Stimulated activated CD4-positive, alpha-beta T cell treated with anti-CD3 and anti-CD28 coated beads, Interleukin-12 subunit alpha, Interleukin-12 subunit beta, amount 100 ng/mL, for 48 hours (primary cell): ENCODE measurements around the gene KLK6.

Experiments used
- DNase-seq, 3 donors: peaks; one replicate each; pipeline ENCODE4 v3.0.0-alpha.2; 2020; ENCODE audit warnings: low read depth in 2 of 3, low spot score in 1 of 3

KLK6 gene

DNA sequence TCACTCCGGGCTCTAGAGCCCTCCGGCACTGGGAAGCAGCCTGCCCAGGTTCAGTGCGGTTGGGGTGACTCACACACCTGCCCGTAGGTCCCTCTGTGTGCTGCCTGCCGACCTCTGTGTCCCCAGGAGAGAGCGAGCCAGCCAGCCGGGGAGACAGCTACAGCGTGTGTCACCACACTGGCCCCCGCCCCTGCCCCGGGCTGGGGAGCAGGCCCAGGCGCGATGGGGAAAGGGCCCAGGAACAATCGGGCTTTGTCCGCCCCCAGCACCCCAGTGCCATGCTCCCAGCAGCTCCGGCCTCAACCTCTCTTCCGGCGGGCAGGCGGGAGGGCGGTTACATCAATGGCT lies at the start of gene KLK6:
TSS of gene KLK6 (minus strand) at position 179 of the 348 bp plus-strand sequence. CDS start 1,487 bp downstream, outside the sequence.
- DNase-seq, result no peak

DNA sequence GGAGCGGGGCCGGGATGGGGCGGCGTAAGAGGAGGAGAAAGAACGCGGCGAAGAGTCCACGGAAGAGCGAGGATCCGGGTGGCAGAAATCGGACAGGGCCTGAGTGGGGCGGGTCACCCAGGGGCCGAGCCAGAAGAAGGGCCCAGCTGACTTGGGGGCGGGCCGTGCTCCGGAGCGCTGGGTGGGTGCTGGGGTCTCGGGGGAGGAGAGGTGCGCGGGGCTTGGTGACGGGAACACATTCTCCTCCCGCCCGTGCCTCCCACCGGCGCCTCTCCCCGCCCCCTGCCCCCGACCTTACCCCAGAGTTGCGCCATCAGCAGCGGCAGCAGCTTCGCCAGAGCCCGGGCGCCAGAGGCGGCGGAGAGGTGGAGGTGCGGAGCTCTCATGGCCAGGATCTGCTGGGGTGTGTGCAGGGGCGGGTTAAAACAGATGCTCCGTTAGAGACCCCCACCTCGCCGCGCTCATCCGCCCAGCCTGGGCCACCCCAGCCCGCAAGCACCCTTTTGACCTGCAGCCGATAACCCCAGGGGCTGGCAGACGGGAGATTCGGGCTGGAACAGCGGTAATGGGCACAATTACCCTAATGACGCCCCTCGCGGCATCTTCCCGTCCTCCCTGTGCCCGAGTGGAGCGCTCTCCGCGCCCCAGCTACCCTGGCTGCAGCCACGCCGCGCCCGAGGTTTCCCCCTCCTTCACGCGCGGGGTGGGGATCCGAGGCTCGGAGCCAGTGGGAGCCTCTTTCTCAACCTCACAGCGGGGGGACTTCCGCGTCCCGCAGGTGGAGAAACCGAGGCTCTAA lies 49.6 kb upstream of the KLK6 start:
- no peak for DNase-seq

DNA sequence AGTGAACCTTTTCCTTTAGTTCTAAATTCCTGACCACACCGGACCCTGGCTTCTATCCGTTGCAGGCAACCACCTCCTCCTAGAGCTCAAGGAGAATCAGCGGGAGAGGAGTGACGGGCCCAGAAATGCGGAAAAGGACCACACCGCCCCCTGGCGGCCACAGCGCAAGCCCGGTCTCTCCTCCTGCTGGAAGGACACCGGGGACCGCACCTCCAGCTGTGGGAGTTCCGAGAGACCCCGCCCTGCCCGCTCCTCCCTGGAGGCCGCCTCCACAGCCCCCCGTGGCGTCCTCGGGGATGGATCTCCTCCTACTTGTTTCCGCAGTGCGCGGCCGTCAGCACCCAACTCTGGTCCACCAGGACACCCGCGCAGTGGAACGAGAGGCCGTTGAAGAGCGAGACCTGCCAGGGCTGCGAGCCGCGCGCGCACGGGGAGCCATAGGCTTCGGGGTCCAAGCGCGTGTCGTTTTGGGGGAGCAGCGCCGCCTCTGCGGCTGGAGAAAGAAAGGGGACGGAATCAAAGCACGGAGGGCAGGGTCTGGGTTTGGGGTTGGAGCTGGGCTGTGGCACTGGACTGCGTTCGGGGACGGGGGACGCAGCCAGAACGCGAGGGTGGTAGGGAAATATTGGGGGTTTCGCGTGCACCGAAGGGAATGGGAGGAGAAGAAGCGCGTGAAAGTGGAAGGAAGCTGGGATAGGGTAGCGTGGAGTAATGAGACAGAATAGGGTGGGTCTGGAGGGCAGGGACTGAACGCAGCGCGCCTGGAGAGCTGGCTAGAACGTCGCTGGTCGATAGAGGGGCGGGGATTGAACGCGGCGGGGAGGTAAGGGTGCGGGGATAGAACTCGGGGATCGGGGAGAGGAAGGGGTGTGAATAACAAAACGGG lies 47.6 kb upstream of the KLK6 start:
- peak; percentile 52 to 55 (median 53) for DNase-seq

DNA sequence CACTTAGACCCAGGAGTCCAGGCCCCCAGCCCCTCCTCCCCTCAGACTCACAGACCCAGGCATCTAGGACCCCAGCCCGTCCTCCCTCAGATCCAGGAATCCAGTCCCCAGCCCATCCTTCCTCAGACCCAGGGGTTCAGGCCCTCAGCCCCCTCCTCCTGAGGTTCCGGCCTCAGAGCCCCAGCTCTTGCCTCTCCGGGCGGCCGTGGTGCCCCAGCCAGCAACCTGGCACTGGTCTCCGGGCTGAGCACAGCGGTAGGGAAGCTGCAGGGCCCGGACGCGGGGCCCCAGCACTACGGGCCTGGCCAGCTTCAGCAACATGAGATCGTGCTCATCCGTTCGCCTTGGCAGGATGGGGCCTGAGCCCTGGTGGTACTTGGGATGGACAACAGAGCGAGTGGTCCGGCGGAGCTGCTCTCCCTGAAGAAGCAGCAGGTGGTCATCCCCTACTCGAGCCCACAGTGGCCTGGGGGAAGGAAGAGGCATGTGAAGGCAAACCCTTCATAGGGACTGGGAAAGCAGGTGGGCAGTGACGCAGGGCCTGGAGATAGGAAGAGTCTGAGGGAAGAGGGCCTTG lies 46.4 kb upstream of the KLK6 start:
- DNase-seq, result no peak

DNA sequence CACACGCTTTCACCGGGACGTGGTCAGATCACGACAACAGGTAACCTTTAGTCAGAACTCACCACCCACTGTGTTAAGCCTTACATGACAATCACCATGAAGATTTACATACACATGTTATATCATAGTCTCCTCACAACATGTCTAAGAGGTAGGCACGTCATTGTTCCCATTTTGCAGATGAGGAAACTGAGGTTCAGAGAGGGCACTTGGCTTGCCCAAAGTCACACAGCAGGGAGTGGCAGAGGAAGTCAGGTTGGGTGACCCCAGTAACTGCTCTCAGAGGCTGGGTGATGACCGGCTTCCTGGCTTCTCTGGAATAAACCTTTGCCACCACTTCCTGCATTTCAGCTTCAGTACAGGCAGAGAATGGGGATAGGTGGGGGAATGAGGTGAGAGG lies 44.9 kb upstream of the KLK6 start:
- no peak for DNase-seq

DNA sequence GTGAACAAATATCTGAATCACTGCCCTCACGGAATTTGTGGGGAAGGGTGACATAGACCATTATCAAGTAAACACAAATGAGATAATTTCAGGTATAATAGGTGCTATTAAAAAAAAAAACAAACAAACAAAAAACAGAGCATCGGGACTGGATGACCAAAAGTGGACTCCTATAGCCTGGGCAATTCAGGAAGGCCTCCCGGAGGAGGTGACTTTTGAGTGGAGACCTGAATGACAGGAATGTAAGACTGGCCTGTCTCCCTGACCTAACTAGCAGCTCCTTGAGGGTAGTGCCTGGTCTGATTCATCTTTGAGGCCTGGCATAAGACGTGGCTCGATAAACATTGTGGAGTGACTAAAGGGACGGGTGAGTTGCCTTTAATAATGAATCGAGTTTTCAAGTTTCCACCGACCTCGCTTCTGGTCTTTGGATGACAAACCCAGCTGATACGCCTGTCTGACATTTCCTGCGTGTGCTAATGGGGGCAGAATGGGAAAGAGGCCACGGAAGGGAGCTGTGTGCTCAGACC lies 43.3 kb upstream of the KLK6 start:
- no peak for DNase-seq

DNA sequence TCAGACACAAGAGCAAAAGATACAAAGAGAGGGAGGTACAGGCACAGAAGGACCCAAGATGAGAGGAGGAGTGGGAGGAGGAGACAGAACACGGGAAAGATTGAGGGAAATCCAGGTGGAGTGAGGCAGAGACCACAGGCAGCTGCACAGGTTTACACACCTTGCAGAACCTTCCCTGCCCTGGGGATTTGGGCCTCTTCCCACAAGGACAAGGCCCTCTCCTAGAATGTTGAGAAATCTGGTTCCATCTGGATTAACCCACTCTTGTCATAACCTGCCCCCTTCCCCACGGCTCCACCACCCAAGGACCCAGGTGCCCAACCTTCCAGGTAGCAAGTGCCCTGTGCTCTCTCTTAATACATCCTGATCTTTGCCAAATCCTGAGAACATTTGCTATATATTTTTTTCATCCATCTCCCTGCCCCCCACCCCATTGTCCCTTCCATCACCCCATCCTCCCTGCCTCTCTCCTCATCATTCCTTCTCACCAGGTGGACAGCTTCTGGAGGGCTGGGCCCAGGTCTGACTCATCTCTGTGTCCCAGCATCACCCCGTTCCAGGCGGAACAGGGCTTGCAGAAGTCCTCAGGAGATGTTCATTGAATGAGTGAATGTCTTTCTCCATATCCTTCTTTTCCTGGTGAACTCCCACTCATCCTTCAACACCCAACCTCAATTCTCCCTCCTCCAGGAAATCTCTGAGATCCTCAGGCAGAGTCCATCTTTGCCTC lies 40.8 kb upstream of the KLK6 start:
- no peak for DNase-seq

DNA sequence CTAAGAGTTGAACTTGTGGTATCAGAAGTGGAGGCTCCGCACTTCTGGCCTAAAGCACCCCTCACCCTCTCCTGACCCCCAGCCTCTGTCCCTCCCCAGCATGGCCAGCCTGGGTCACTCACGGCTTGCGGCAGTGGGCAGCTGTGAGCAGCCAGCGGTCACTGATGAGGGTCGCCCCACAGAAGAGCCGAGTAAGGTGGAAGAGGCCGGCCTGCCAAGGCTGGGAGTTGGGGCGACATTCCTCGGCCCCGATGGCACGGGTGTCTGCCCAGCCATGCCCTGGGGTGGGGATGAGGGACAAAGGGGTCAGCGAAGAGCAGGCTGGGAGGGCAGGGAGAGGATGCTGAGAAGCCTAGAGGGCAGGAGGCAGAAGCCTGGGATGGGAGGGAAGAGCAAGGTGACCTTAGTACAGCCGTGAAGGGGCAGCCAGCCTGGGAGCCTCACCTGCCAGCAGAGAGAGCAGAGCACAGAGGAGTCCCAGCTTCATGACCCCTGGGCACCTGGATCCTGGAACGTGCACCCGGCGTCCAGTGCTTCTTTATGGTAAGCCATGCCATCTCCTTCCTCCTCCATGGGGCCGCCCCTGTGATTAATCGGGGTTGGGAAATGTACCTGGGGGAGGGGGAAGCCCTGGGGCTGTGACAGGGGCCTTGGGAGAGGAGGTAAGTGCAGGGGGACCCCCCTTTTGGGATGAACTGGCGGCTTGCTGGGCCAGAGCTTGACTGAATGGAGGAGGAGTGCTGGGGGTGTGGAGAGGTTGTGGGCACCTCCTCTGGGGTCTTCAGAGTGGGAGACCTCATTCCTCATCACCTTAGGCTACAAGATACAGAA lies 39.9 kb upstream of the KLK6 start:
- DNase-seq, result no peak

DNA sequence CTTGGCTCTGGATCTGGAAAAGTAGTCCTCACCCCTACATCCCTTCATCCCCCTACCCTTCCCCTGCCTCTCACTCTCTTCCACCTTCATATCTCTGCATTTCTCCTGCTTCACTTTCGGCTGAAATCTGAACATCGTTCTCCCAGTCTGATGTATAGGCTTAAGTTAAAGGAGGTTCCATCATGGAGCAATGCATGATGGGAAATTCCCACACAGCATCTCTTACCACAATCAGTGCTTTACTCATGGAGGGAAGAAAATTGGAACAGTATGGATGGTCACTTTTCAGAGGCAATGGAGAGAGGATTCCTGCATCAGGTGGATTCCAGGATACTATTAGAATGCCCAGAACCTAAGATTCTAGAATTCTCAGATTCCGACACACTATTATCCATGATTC lies 38.1 kb upstream of the KLK6 start:
- DNase-seq, result no peak

DNA sequence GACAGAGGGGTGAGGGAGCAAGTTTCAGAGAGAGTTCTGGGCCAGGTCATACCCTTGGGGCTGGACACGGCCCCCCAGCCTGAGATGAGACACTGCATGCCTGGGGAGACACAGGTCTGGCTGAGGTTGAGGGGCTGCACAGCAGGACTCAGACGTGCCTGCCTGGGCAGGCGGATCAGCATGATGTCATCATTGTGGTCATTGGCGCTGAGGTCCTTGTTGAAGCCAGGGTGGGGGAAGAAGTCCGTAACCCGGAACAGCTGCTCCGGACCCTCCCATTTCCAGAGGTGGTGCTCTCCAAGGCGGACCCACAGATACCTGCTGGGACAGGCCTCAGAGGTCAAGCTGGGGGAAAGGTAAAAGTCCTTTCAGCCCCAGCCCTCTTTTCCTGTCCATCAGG lies 37.0 kb upstream of the KLK6 start:
- no peak for DNase-seq

DNA sequence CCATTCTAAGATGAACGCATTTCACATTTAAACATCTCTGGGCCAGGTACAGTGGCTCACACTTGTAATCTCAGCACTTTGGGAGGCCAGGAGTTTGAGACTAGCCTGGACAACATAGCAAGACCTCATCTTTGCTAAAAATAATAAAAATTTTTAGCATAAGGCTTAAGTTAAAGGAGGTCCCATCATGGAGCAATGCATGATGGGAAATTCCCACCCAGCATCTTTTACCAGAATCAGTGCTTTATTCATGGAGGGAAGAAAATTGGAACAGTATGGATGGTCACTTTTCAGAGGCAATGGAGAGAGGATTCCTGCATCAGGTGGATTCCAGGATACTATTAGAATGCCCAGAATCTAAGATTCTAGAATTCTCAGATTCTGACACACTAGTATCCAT lies 35.9 kb upstream of the KLK6 start:
- DNase-seq, result no peak

DNA sequence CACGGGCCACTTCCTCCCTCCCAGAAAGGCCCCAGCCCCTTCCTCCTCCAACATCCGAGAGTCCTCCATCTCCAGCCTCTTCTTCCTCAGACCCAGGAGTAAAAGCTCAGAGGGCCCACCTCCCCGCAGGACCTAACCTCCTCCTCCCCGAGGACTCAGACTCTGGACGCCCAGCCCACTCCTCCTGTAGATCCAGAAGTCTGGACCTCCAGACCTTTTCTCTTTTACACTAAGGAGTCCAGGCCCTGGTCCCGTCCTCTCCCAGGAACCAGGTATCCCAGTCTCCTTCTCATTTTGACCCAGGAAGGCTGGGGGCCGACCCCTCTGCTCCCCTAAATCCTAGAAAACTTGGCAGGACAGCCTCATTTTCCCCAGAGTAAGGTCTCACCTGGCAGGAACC lies 33.9 kb upstream of the KLK6 start:
- DNase-seq, result no peak

DNA sequence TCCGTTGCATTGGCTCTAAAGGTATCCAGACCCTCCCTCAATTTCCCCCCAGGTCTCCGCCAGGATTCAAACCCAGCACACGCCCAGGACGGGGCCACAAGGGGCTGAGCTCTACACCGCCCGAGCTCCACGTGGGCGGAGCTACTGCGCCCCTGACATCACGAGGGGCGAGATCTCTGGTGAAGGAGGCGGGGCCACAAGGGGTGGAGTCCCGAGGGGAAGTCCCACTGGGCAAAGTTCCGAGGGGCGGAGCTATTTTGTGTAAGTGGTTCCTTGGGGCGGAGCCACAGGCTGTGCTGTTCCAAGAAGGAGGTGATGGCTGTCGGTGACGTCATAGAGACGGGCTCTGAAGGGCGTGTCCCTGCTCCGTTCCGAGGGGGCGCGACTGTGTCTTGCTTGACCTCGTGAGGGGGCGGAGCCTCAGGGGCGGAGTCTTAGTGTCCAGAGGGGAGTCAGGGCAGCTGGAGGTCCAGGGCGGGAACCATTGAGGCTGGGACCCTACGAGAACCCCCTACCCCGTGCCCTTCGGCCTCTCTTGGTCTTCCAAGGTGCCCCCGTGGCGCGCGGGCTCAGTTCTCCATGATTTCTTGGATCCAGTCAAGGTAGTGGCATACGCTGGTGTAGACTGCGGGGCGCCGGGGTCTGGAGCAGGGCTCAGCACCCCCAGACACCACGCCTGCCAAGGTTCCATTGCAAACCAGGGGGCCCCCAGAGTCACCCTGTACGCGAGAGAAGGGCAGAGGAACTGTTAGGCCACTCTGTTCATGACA lies 33.3 kb upstream of the KLK6 start:
- DNase-seq, result peak in 2 of 3 donors; percentile 18 to 24

DNA sequence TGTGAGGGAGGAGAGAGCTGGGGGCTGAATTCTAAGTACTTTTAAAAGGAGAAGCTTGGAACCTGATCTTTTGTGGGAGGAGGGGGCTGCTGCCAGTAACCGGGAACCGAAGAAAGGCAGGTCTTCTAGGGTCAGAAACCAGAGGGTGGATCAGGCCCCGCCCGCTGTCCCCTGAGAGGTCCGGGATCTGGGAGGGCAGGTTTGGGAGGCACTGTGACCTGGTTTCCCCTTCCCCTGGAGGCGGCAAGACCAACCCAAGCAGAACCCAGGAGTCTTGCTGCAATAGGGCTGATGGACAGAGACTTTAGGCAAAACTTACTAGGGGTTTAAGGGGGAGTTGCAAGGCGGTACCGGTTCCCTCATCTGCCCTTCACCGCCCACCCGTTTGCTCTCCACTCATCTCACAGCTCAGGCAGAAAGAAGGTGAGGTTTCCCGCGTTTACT lies 32.7 kb upstream of the KLK6 start:
- no peak for DNase-seq

DNA sequence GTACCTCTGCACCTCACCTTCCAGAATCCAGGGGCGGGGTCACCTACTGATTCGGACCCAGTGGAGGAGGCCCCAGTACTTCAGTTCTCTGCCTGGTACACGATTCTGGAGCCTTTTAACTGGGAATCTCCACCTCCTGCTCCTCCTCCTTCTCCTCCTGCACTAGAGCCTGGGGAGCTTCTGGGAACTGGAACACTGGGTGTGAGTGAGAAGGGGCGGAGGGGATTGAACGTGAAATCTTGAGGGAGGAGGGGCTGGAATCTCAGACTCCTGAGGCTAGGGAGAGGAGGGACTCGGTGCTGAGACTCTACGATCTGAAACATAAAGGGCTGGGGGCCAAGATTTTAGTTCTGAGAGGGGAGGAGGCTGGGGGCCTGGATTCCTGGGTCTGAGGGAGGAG lies 32.1 kb upstream of the KLK6 start, which contains the start of gene KLK8:
TSS of gene KLK8 (minus strand) at position 90 of the 400 bp plus-strand sequence. CDS start 437 bp downstream, outside the sequence.
- DNase-seq, result no peak

DNA sequence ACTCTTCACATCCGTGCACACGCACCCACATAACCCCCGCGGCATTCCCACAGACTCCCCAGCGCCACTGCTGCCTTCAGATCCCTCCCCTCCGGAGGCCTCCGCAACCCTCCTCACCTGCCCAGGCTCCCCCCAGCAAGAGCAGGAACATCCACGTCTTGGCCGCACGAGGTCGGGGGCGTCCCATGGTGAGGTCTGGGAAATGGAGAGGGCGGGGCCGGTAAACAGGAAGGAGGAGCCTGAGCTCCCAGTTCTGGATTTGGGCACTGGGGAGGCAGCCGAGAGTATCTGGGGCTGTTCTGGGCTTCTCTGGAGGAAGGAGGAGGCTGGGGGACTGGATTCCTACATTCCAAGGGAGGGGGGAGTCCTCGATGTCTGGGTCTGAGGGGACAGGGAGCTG lies 31.6 kb upstream of the KLK6 start:
- no peak for DNase-seq

DNA sequence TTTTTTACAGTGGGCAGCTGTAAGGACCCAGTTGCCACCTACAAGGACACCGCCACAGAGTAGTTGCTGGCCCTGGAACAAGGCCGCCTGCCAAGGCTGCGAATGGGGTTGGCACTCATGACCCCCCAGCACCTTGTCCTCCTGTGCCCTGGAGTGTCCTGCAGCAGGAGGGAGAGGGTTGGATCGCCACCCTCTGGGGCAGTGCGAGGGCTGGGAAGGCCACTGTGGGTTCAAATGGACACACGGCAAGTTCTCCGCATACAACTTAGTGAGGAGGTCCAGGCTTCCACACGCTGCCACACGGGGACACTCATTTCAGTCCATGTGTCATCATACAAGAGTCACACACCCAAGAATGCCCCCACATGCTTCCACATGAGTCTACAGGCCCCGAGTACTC lies 31.0 kb upstream of the KLK6 start:
- DNase-seq, result no peak

DNA sequence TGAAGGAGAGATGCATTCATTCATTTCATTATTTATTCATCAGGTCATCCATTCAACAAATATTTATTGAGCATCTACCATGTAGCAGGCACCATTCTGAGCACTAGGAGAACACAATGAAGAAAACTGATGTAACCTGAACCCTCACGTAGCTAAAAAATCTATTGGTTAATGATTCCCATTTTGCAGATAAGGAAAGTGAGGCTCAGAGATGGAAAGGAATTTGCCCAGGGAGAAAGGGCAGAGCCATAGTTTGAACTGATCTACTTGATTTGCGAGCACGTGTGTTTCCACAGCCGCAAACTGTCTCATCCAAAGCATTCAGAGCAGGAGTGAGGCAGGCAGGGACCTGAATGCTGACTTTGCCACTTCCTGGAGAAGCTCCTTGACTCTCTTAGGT lies 29.3 kb upstream of the KLK6 start:
- no peak for DNase-seq

DNA sequence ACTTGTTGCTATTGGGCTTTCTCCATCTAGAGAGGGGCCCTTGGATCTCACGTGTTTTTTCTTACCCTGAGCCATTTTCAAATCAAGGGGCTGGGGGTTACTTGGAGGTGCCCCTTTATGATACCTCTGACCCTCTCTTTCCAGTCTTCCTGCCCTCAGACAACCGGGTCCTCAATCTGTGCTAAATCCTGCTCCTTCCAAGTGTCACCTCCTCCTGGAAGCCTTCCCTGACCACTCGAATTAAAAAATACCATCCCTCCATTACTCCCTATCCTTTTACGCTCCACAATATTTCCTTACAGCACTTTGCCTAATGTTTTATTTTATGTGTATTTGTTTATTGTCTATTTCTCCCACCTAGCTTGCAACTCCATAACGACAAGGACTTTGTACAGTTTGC lies 28.7 kb upstream of the KLK6 start:
- DNase-seq, result no peak
